GM12878 (cell line): Measurements from ENCODE around the gene AATF. TPM values are rescaled to one million over a fixed set of nuclear protein-coding genes. Genes with fewer than 3 reads are reported as not detected.

Experiments used
- ATAC-seq: fragments of 200-7000 bp; cut with Tn5 transposase; 3 replicates; pipeline ENCODE4 v1.9.1; 2020; ENCODE audit warnings: mild to moderate bottlenecking, moderate library complexity
- BruUV-seq: library from RNA; stranded (reverse); fragments of 400-500 nt; replicated peaks from 2 replicates; lab custom pipeline; 2021; lab: Mats Ljungman, UMichigan
- CTCF ChIA-PET: fragments of 300-600 bp; sonication (Branson Sonifier 250); formaldehyde crosslinking; extraction: SDS; loops from one replicate; lab custom pipeline; 2021; ENCODE audit warnings: inconsistent platforms; lab: Yijun Ruan, JAX
- POLR2A ChIA-PET: fragments of 350-600 bp; formaldehyde crosslinking; extraction: SDS; loops from one replicate; lab custom pipeline; 2021; ENCODE audit warnings: inconsistent platforms; lab: Charles Lee
- RAD21 ChIA-PET: fragments of 300-600 bp; sonication (Branson Sonifier 250); formaldehyde crosslinking; loops from one replicate; lab custom pipeline; 2023; ENCODE audit warnings: antibody characterized with exemption; ENCODE audit not compliant: unreplicated experiment; lab: Charles Lee
- SMC1A ChIA-PET: fragments of 300-600 bp; sonication (Branson Sonifier 250); formaldehyde crosslinking; loops from one replicate; lab custom pipeline; 2023; ENCODE audit not compliant: unreplicated experiment, uncharacterized antibody; lab: Charles Lee
- DNase-seq: peaks from one replicate; pipeline ENCODE4 v3.0.0-alpha.2; 2011; ENCODE audit warnings: low read depth, low spot score
- FAIRE-seq: peaks from 3 replicates; lab custom pipeline; 2011; peaks lifted over from hg19 to GRCh38; lab: Jason Lieb, UNC
- H2AFZ ChIP-seq: 2 replicates; pipeline ENCODE4 v1.6.0; 2011; ENCODE audit warnings: low read depth, low read length, control low read depth; ENCODE audit not compliant: control insufficient read depth
- H3K27ac ChIP-seq: 2 replicates; pipeline ENCODE4 v1.5.1; 2011; ENCODE audit warnings: control low read depth; ENCODE audit not compliant: control insufficient read depth, insufficient read depth
- H3K27me3 ChIP-seq, 2 experiments: replicated peaks in 1 of 2; 2 replicates each; pipeline versions ENCODE4 v1.6.0 to v1.6.1; 2011; ENCODE audit warnings: low read length in 1 of 2; ENCODE audit not compliant: control insufficient read depth in 2 of 2, insufficient read depth in 2 of 2
- H3K36me3 ChIP-seq, 2 experiments: 2 replicates each; pipeline ENCODE4 v1.5.1; 2011; ENCODE audit warnings: low read length in 1 of 2; ENCODE audit not compliant: control insufficient read depth in 2 of 2, insufficient read depth in 2 of 2
- H3K4me1 ChIP-seq: 2 replicates; pipeline ENCODE4 v1.6.1; 2011; ENCODE audit warnings: mild to moderate bottlenecking, low read length, moderate library complexity, mixed read lengths; ENCODE audit not compliant: control insufficient read depth, insufficient read depth
- H3K4me2 ChIP-seq: 2 replicates; pipeline ENCODE4 v1.6.0; 2011; ENCODE audit warnings: control low read depth; ENCODE audit not compliant: control insufficient read depth, insufficient read depth
- H3K4me3 ChIP-seq: fragments of 200-600 bp; sonication (generic); 2 replicates; pipeline ENCODE4 v1.5.1; 2016
- H3K79me2 ChIP-seq: 2 replicates; pipeline ENCODE4 v1.6.0; 2011; ENCODE audit warnings: low read length; ENCODE audit not compliant: control insufficient read depth, insufficient read depth
- H3K9ac ChIP-seq: 2 replicates; pipeline ENCODE4 v1.8.0; 2011; ENCODE audit warnings: low read length, control low read depth, mixed read lengths; ENCODE audit not compliant: control insufficient read depth, insufficient read depth
- H3K9me3 ChIP-seq: replicated peaks from 3 replicates; pipeline ENCODE4 v1.5.1; 2011; ENCODE audit warnings: mild to moderate bottlenecking, low read length; ENCODE audit not compliant: control insufficient read depth, insufficient read depth
- H4K20me1 ChIP-seq: 2 replicates; pipeline ENCODE4 v1.6.0; 2011; ENCODE audit not compliant: control insufficient read depth, insufficient read depth
- CHD1 ChIP-seq: IDR thresholded peaks from 2 replicates; pipeline ENCODE4 v1.6.1; 2012; ENCODE audit warnings: low read depth, low read length, improper control_type of control experiment
- HDGF ChIP-seq: fragments of 450-650 bp; IDR thresholded peaks from 2 replicates; pipeline ENCODE4 v1.6.1; 2016; ENCODE audit warnings: antibody characterized with exemption
- RUNX3 ChIP-seq: IDR thresholded peaks from 2 replicates; pipeline ENCODE4 v1.6.1; 2012; ENCODE audit warnings: low read length, inconsistent platforms
- SUPT20H ChIP-seq: IDR thresholded peaks from 2 replicates; pipeline ENCODE4 v1.6.1; 2011; ENCODE audit warnings: low read depth, mild to moderate bottlenecking, low read length, moderate library complexity, borderline replicate concordance; ENCODE audit not compliant: control insufficient read depth
- ZNF217 ChIP-seq: fragments of 450-650 bp; IDR thresholded peaks from 2 replicates; pipeline ENCODE4 v1.6.1; 2017; ENCODE audit warnings: antibody characterized with exemption, mild to moderate bottlenecking
- WGBS: methylation state at CpG from one replicate; pipeline ENCODE4 v1.1.6; 2016; ENCODE audit warnings: low lambda C conversion rate; ENCODE audit not compliant: insufficient replicate concordance, insufficient coverage; ENCODE audit errors: missing lambda C conversion rate; 5-methylcytosine and 5-hydroxymethylcytosine counted together
- in situ Hi-C: fragments of 300-500 bp; cut with MboI; formaldehyde crosslinking; loops from 9 replicates; pipeline ENCODE4 v1.14.3; 2018; ENCODE audit warnings: mixed read lengths
- intact Hi-C: fragments of 100-400 bp; cut with micrococcal nuclease; formaldehyde crosslinking; loops from one replicate; pipeline ENCODE4 v1.14.2; 2022; ENCODE audit not compliant: unreplicated experiment
- polyA plus RNA-seq, 11 experiments: library from polyadenylated mRNA; depleted of rRNA in 4 of 11; unstranded in 6 of 11; stranded (reverse) in 5 of 11; fragments of >200 nt; fragmentation: Nextera tagmentation in 4 of 11; fragmentation: Illumina TruSeq in 1 of 11; extraction: Ambion mirVana in 4 of 11; extraction: Trizol in 1 of 11; gene quantifications; 1 replicate in 1 of 11; 2 replicates in 10 of 11; pipeline versions ENCODE4 v1.2.1 to v1.2.3, GENCODE V29; 2011 to 2016; ENCODE audit warnings: inconsistent platforms in 2 of 11, missing spikeins in 2 of 11, low read depth in 1 of 11
- total RNA-seq, 4 experiments: library from RNA; depleted of rRNA in 3 of 4; stranded (reverse); fragments of >200 nt in 3 of 4; fragmentation: Illumina TruSeq in 1 of 4; extraction: Trizol in 1 of 4; gene quantifications; 2 replicates each; pipeline versions ENCODE4 v1.2.1 to v1.2.3, GENCODE V29; 2013 to 2021
- TF ChIP-seq, protein P1 (sequence below): IDR thresholded peaks from 2 replicates; pipeline ENCODE4 v1.6.1; 2011; ENCODE audit warnings: mild to moderate bottlenecking, low read depth, low read length, moderate library complexity; ENCODE audit not compliant: insufficient replicate concordance
- TF ChIP-seq, protein P2 (sequence below): fragments of 450-650 bp; IDR thresholded peaks from 2 replicates; pipeline ENCODE4 v1.6.1; 2017; ENCODE audit warnings: mild to moderate bottlenecking
- TF ChIP-seq, protein P3 (sequence below): IDR thresholded peaks from 2 replicates; pipeline ENCODE4 v1.6.1; 2012; ENCODE audit warnings: improper control_type of control experiment, low read depth, low read length; ENCODE audit not compliant: insufficient replicate concordance

Gene AATF
- total and polyA plus RNA-seq, 10 of the 15 experiments (the other 5 are each of a cell fraction or from before 2014, with no cell fraction given): 36.8 to 110 (median 77.9) TPM

DNA sequence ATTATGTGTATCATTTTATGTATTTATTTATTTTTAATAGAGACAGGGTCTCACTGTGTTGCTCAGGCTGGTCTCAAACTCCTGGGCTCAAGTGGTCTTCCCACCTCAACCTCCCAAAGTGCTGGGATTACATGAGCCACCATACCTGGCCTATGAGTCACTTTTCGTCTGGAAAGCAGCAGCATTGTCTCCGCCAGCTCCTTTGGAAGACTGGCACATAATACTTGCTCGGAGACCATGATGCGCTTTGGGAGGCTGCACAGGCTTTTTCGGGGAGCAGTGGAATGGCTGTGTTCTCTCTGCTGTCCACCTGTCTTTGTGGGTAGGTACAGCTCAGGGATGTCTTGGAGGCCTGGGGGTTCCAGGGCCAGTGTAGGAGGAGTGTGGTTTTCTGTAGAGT lies 102.2 kb downstream of the AATF start:
- no peaks in the 10 kb centered on the region for H3K4me1 ChIP-seq
- no peaks in the 10 kb centered on the region for H4K20me1 ChIP-seq
- 95% methylated on average over 5 of the region's 5 CpGs for WGBS
- no TSS peak for BruUV-seq
- TF ChIP-seq, protein P1, sequence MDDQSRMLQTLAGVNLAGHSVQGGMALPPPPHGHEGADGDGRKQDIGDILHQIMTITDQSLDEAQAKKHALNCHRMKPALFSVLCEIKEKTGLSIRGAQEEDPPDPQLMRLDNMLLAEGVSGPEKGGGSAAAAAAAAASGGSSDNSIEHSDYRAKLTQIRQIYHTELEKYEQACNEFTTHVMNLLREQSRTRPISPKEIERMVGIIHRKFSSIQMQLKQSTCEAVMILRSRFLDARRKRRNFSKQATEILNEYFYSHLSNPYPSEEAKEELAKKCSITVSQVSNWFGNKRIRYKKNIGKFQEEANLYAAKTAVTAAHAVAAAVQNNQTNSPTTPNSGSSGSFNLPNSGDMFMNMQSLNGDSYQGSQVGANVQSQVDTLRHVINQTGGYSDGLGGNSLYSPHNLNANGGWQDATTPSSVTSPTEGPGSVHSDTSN: no peak
- TF ChIP-seq, protein P2, sequence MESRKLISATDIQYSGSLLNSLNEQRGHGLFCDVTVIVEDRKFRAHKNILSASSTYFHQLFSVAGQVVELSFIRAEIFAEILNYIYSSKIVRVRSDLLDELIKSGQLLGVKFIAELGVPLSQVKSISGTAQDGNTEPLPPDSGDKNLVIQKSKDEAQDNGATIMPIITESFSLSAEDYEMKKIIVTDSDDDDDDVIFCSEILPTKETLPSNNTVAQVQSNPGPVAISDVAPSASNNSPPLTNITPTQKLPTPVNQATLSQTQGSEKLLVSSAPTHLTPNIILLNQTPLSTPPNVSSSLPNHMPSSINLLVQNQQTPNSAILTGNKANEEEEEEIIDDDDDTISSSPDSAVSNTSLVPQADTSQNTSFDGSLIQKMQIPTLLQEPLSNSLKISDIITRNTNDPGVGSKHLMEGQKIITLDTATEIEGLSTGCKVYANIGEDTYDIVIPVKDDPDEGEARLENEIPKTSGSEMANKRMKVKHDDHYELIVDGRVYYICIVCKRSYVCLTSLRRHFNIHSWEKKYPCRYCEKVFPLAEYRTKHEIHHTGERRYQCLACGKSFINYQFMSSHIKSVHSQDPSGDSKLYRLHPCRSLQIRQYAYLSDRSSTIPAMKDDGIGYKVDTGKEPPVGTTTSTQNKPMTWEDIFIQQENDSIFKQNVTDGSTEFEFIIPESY: no peak
- TF ChIP-seq CHD1 (no peak), ZNF217 (no peak), SUPT20H (no peak), RUNX3 (no peak), HDGF (no peak)
- TF ChIP-seq, protein P3, sequence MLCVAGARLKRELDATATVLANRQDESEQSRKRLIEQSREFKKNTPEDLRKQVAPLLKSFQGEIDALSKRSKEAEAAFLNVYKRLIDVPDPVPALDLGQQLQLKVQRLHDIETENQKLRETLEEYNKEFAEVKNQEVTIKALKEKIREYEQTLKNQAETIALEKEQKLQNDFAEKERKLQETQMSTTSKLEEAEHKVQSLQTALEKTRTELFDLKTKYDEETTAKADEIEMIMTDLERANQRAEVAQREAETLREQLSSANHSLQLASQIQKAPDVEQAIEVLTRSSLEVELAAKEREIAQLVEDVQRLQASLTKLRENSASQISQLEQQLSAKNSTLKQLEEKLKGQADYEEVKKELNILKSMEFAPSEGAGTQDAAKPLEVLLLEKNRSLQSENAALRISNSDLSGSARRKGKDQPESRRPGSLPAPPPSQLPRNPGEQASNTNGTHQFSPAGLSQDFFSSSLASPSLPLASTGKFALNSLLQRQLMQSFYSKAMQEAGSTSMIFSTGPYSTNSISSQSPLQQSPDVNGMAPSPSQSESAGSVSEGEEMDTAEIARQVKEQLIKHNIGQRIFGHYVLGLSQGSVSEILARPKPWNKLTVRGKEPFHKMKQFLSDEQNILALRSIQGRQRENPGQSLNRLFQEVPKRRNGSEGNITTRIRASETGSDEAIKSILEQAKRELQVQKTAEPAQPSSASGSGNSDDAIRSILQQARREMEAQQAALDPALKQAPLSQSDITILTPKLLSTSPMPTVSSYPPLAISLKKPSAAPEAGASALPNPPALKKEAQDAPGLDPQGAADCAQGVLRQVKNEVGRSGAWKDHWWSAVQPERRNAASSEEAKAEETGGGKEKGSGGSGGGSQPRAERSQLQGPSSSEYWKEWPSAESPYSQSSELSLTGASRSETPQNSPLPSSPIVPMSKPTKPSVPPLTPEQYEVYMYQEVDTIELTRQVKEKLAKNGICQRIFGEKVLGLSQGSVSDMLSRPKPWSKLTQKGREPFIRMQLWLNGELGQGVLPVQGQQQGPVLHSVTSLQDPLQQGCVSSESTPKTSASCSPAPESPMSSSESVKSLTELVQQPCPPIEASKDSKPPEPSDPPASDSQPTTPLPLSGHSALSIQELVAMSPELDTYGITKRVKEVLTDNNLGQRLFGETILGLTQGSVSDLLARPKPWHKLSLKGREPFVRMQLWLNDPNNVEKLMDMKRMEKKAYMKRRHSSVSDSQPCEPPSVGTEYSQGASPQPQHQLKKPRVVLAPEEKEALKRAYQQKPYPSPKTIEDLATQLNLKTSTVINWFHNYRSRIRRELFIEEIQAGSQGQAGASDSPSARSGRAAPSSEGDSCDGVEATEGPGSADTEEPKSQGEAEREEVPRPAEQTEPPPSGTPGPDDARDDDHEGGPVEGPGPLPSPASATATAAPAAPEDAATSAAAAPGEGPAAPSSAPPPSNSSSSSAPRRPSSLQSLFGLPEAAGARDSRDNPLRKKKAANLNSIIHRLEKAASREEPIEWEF: no peak
- H3K9me3 ChIP-seq: no peaks in the 10 kb centered on the region
- no peaks in the 10 kb centered on the region for H3K27me3 ChIP-seq
- intact Hi-C loops: no loop called here
- H3K79me2 ChIP-seq: no peaks in the 10 kb centered on the region
- no peak overlapping the region for H3K27ac ChIP-seq
- ATAC-seq (no peak), DNase-seq (no peak), FAIRE-seq (no peak)
- no peak overlapping the region for H2AFZ ChIP-seq
- in situ Hi-C loops: loop anchor here (25.0 kb wide), 1 partner anchor 439 kb away; the partner anchor contains the start of gene MRM1
- no peak overlapping the region for H3K9ac ChIP-seq
- CTCF ChIA-PET: interaction anchor here (0.8 kb wide), 1 partner anchor 448 kb away, joined by 5 read pairs; no protein-coding TSS in a partner anchor
- H3K36me3 ChIP-seq: peaks cover 13 to 23% of the 10 kb centered on the region in 2 experiments
- SMC1A ChIA-PET: interaction anchor here (1.9 kb wide), 1 partner anchor 449 kb away, joined by 5 read pairs; the partner anchor contains the start of gene MRM1
- POLR2A ChIA-PET: no interaction called here
- H3K4me3 ChIP-seq: no peak overlapping the region
- no peak overlapping the region for H3K4me2 ChIP-seq
- RAD21 ChIA-PET: no interaction called here
